ENCODE data around the gene CD27.

DNA sequence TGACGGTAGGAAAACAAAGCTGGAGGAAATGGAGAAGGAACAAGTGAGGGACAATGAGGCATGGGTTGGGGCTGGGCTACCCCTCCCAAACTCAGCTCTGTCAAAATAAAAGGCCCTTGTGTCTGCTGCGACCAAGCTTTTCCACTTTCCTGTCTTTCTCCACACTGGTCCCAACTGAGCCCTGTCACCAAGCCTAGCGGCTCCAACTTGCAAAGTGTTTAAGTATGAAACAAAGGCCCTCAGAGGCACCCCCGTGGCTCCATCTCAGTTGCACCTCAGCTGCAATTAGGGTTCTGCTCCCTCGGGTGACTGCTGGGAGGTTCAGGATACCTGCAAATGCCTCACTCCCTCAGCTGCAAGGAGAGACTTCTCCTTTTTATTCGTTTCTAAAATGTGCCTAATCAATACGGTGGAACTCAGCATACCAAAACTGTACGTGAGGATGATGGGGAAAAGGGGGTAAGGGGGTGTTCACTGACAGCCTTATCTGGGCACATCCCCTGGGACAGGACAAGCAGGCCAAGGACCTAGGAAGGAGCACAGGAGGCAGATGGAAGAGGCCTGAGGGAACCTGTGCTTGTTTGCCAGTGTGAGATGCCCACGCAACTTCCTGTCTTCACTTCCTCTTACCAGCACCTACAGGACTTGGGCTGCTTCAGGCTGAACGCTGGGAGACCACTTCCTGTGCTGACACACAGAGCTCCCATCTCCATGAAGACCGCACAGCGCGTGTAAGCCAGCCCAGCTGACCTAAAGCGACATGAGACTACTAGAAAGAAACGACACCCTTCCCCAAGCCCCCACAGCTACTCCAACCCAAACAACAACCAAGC is 16.9 kb downstream of the CD27 start:
- TF ChIP-seq CREB1 (CRISPR knock-in tag; IDR thresholded peaks at IDR 0.05; ENCODE audit: low read depth) (no peak), POLR2AphosphoS5 (IDR thresholded peaks at IDR 0.05; ENCODE audit: low read depth) (no peak), NANOG (IDR thresholded peaks at IDR 0.05; ENCODE audit: borderline replicate concordance) (no peak), EZH2 (IDR thresholded peaks at IDR 0.05; ENCODE audit: low read depth, unreplicated experiment) (no peak), EZH2phosphoT487 (IDR thresholded peaks at IDR 0.05; ENCODE audit: unreplicated experiment) (no peak), JUNB (IDR thresholded peaks at IDR 0.05; ENCODE audit: unreplicated experiment) (no peak), ZNF331 (CRISPR knock-in tag; IDR thresholded peaks at IDR 0.05; ENCODE audit: low read depth) (no peak)
- TF ChIP-seq, protein P1, sequence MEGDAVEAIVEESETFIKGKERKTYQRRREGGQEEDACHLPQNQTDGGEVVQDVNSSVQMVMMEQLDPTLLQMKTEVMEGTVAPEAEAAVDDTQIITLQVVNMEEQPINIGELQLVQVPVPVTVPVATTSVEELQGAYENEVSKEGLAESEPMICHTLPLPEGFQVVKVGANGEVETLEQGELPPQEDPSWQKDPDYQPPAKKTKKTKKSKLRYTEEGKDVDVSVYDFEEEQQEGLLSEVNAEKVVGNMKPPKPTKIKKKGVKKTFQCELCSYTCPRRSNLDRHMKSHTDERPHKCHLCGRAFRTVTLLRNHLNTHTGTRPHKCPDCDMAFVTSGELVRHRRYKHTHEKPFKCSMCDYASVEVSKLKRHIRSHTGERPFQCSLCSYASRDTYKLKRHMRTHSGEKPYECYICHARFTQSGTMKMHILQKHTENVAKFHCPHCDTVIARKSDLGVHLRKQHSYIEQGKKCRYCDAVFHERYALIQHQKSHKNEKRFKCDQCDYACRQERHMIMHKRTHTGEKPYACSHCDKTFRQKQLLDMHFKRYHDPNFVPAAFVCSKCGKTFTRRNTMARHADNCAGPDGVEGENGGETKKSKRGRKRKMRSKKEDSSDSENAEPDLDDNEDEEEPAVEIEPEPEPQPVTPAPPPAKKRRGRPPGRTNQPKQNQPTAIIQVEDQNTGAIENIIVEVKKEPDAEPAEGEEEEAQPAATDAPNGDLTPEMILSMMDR (conservative IDR thresholded peaks at IDR 0.05; ENCODE audit: low read depth in 2 of 2): no peak
- TF ChIP-seq, protein P2, sequence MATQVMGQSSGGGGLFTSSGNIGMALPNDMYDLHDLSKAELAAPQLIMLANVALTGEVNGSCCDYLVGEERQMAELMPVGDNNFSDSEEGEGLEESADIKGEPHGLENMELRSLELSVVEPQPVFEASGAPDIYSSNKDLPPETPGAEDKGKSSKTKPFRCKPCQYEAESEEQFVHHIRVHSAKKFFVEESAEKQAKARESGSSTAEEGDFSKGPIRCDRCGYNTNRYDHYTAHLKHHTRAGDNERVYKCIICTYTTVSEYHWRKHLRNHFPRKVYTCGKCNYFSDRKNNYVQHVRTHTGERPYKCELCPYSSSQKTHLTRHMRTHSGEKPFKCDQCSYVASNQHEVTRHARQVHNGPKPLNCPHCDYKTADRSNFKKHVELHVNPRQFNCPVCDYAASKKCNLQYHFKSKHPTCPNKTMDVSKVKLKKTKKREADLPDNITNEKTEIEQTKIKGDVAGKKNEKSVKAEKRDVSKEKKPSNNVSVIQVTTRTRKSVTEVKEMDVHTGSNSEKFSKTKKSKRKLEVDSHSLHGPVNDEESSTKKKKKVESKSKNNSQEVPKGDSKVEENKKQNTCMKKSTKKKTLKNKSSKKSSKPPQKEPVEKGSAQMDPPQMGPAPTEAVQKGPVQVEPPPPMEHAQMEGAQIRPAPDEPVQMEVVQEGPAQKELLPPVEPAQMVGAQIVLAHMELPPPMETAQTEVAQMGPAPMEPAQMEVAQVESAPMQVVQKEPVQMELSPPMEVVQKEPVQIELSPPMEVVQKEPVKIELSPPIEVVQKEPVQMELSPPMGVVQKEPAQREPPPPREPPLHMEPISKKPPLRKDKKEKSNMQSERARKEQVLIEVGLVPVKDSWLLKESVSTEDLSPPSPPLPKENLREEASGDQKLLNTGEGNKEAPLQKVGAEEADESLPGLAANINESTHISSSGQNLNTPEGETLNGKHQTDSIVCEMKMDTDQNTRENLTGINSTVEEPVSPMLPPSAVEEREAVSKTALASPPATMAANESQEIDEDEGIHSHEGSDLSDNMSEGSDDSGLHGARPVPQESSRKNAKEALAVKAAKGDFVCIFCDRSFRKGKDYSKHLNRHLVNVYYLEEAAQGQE (IDR thresholded peaks at IDR 0.05; ENCODE audit: unreplicated experiment): no peak
- TF ChIP-seq, protein P3, sequence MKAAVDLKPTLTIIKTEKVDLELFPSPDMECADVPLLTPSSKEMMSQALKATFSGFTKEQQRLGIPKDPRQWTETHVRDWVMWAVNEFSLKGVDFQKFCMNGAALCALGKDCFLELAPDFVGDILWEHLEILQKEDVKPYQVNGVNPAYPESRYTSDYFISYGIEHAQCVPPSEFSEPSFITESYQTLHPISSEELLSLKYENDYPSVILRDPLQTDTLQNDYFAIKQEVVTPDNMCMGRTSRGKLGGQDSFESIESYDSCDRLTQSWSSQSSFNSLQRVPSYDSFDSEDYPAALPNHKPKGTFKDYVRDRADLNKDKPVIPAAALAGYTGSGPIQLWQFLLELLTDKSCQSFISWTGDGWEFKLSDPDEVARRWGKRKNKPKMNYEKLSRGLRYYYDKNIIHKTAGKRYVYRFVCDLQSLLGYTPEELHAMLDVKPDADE (IDR thresholded peaks at IDR 0.05): no peak
- TF ChIP-seq, protein P4, sequence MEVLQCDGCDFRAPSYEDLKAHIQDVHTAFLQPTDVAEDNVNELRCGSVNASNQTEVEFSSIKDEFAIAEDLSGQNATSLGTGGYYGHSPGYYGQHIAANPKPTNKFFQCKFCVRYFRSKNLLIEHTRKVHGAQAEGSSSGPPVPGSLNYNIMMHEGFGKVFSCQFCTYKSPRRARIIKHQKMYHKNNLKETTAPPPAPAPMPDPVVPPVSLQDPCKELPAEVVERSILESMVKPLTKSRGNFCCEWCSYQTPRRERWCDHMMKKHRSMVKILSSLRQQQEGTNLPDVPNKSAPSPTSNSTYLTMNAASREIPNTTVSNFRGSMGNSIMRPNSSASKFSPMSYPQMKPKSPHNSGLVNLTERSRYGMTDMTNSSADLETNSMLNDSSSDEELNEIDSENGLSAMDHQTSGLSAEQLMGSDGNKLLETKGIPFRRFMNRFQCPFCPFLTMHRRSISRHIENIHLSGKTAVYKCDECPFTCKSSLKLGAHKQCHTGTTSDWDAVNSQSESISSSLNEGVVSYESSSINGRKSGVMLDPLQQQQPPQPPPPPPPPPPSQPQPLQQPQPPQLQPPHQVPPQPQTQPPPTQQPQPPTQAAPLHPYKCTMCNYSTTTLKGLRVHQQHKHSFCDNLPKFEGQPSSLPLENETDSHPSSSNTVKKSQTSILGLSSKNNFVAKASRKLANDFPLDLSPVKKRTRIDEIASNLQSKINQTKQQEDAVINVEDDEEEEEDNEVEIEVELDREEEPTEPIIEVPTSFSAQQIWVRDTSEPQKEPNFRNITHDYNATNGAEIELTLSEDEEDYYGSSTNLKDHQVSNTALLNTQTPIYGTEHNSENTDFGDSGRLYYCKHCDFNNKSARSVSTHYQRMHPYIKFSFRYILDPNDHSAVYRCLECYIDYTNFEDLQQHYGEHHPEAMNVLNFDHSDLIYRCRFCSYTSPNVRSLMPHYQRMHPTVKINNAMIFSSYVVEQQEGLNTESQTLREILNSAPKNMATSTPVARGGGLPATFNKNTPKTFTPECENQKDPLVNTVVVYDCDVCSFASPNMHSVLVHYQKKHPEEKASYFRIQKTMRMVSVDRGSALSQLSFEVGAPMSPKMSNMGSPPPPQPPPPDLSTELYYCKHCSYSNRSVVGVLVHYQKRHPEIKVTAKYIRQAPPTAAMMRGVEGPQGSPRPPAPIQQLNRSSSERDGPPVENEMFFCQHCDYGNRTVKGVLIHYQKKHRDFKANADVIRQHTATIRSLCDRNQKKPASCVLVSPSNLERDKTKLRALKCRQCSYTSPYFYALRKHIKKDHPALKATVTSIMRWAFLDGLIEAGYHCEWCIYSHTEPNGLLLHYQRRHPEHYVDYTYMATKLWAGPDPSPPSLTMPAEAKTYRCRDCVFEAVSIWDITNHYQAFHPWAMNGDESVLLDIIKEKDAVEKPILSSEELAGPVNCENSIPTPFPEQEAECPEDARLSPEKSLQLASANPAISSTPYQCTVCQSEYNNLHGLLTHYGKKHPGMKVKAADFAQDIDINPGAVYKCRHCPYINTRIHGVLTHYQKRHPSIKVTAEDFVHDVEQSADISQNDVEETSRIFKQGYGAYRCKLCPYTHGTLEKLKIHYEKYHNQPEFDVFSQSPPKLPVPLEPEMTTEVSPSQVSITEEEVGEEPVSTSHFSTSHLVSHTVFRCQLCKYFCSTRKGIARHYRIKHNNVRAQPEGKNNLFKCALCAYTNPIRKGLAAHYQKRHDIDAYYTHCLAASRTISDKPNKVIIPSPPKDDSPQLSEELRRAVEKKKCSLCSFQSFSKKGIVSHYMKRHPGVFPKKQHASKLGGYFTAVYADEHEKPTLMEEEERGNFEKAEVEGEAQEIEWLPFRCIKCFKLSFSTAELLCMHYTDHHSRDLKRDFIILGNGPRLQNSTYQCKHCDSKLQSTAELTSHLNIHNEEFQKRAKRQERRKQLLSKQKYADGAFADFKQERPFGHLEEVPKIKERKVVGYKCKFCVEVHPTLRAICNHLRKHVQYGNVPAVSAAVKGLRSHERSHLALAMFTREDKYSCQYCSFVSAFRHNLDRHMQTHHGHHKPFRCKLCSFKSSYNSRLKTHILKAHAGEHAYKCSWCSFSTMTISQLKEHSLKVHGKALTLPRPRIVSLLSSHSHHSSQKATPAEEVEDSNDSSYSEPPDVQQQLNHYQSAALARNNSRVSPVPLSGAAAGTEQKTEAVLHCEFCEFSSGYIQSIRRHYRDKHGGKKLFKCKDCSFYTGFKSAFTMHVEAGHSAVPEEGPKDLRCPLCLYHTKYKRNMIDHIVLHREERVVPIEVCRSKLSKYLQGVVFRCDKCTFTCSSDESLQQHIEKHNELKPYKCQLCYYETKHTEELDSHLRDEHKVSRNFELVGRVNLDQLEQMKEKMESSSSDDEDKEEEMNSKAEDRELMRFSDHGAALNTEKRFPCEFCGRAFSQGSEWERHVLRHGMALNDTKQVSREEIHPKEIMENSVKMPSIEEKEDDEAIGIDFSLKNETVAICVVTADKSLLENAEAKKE (CRISPR knock-in tag; IDR thresholded peaks at IDR 0.05): no peak
